Left ventricle myocardium inferior (tissue), 1 donor: ENCODE data around the gene FPR3. TPM values are rescaled to one million over a fixed set of nuclear protein-coding genes. Genes with fewer than 3 reads are reported as not detected.
A peak's percentile ranks its signal among the peaks of the same experiment; 100 is the strongest.

Experiments used
- DNase-seq: peaks from one replicate; pipeline ENCODE4 v3.0.0-alpha.2; 2020
- H3K27ac ChIP-seq: fragments of 200-600 bp; replicated peaks from 2 replicates; pipeline ENCODE4 v1.8.0; 2021
- H3K27me3 ChIP-seq: fragments of 200-600 bp; 2 replicates; pipeline ENCODE4 v1.8.0; 2021; ENCODE audit warnings: low read depth
- H3K36me3 ChIP-seq: fragments of 200-600 bp; 2 replicates; pipeline ENCODE4 v1.8.0; 2021
- H3K4me1 ChIP-seq: fragments of 200-600 bp; 2 replicates; pipeline ENCODE4 v1.8.0; 2021
- H3K4me3 ChIP-seq: fragments of 200-600 bp; 2 replicates; pipeline ENCODE4 v1.8.0; 2021; ENCODE audit warnings: mild to moderate bottlenecking, moderate library complexity
- H3K9me3 ChIP-seq: fragments of 200-600 bp; replicated peaks from 2 replicates; pipeline ENCODE4 v1.8.0; 2021
- CTCF ChIP-seq: fragments of 200-600 bp; IDR thresholded peaks from 2 replicates; pipeline ENCODE4 v1.8.0; 2021; ENCODE audit warnings: antibody characterized with exemption, mild to moderate bottlenecking, borderline replicate concordance
- intact Hi-C: fragments of 100-400 bp; cut with micrococcal nuclease; formaldehyde crosslinking; loops from one replicate; pipeline ENCODE4 v1.11.0; 2022
- long read RNA-seq: library from polyadenylated mRNA; unstranded; transcript quantifications from one replicate; pipeline ENCODE4 v2.0.0, GENCODE V29; 2021
- total RNA-seq: library from RNA; stranded (reverse); fragmentation: NEBNext Ultra II Directional; extraction: Animal tissue kit (Norgen Biotek cat#: 25700); gene quantifications from one replicate; pipeline ENCODE4 v1.2.1, GENCODE V29; 2021
- donor health status: DM: no; HTN: yes; CAD: no; lungs with severe emphysema.

FPR3 gene
- 3.6 TPM for total RNA-seq
- long read RNA-seq, partial matches to known transcripts: 0 of 1 reads
- long read RNA-seq, other reads (novel, unspliced or antisense): 0 of 1 reads

GRCh38 chr19:51794885-51795490 lies at the start of gene FPR3:
TSS of gene FPR3 (plus strand) at chr19:51795157. CDS start at chr19:51823749, 28,592 bp downstream.
- Histone ChIP-seq H3K4me3 (peak within 1 kb of the TSS; percentile 38), H3K27ac (peak within 1 kb of the TSS; percentile 97), H3K4me1 (peaks cover 28% of the 10 kb centered on the region), H3K36me3 (no peaks in the 10 kb centered on the region), H3K27me3 (no peaks in the 10 kb centered on the region), H3K9me3 (peaks cover 4% of the 10 kb centered on the region)
- DNase-seq: no peak
- intact Hi-C loops: no loop called here
- no peak for TF ChIP-seq CTCF

GRCh38 chr19:51746731-51747130 lies 48.2 kb upstream of the FPR3 start:
- no peaks in the 10 kb centered on the region for H3K4me1 ChIP-seq
- intact Hi-C loops: no loop called here
- no peak overlapping the region for H3K27ac ChIP-seq
- H3K4me3 ChIP-seq: no peak overlapping the region
- no peak for DNase-seq
- peaks cover 45% of the 10 kb centered on the region for H3K27me3 ChIP-seq
- H3K9me3 ChIP-seq: no peaks in the 10 kb centered on the region
- no peak for TF ChIP-seq CTCF
- no peaks in the 10 kb centered on the region for H3K36me3 ChIP-seq

- Histone ChIP-seq H3K36me3 (no peaks in the 10 kb centered on the region), H3K27ac (no peak overlapping the region), H3K27me3 (peaks cover 35% of the 10 kb centered on the region), H3K4me1 (no peaks in the 10 kb centered on the region), H3K9me3 (no peaks in the 10 kb centered on the region), H3K4me3 (no peak overlapping the region)
- TF ChIP-seq CTCF: no peak
- no peak for DNase-seq
- intact Hi-C loops: no loop called here
These were observed 45.0 kb upstream of the FPR3 start for GRCh38 chr19:51749979-51750378.

GRCh38 chr19:51750400-51751094 lies 44.4 kb upstream of the FPR3 start:
- Histone ChIP-seq H3K9me3 (no peaks in the 10 kb centered on the region), H3K4me3 (peak overlapping the region; percentile 15), H3K27me3 (peaks cover 37% of the 10 kb centered on the region), H3K36me3 (no peaks in the 10 kb centered on the region), H3K27ac (no peak overlapping the region), H3K4me1 (no peaks in the 10 kb centered on the region)
- no peak for DNase-seq
- TF ChIP-seq CTCF: no peak
- intact Hi-C loops: no loop called here

GRCh38 chr19:51751655-51752054 lies 43.3 kb upstream of the FPR3 start, which contains the start of gene FPR1:
TSS of gene FPR1 (minus strand) at chr19:51751878. CDS start at chr19:51746994, 4,884 bp downstream.
- Histone ChIP-seq H3K27me3 (peaks cover 30% of the 10 kb centered on the region), H3K36me3 (no peaks in the 10 kb centered on the region), H3K9me3 (no peaks in the 10 kb centered on the region), H3K27ac (peak within 1 kb of the TSS; percentile 8), H3K4me3 (peak within 1 kb of the TSS; percentile 15), H3K4me1 (no peaks in the 10 kb centered on the region)
- no peak for TF ChIP-seq CTCF
- intact Hi-C loops: no loop called here
- DNase-seq: no peak
